ENCODE data around the gene OSER1.

The OSER1 gene

DNA sequence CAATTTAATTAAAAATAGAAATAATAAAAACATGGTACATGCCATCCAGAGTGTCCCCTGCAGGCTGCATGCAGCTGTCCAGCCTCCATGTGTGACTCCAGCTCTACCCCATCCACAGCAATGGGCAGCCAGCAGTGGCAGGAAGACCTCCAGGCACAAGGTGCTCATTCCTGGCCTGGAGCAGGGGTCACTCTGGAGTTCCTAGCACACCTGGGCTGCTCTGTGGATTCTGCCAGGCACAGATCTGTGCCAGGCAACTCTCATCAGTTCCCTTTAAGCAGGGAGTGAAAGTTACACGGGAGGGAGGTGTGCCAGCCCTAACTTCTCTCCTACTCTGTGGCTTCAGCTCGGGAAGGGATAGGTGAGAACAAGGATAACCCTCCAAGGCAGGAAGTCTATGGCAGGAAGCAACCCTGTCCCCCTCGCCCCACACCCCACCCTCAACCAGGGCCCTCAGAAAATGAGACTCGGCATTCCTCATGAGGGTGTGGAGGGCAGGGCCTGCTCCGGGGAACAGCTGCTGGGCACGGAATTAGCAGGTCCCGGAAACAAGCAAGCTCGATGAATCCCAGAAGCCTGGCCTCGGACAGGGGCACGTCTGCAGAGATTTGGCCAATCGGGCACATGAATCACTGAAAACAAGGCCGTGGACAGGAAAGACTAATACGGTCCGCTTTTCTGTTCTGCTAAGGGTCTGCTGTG lies 33.6 kb downstream of the OSER1 start:
- Histone ChIP-seq H3K27ac (ENCODE audit: low read length) (peak overlapping the region; percentile 80), H3K27me3 (ENCODE audit: control insufficient read depth in 1 of 2, insufficient read depth in 2 of 2, low read length in 2 of 2) (no peaks in the 10 kb centered on the region), H3K4me1 (ENCODE audit: control insufficient read depth, insufficient read depth, low read length) (peaks cover 70% of the 10 kb centered on the region), H3K9ac (ENCODE audit: low read length in 2 of 2) (peak overlapping the region; percentile 64 to 71), H3K9me3 (ENCODE audit: control insufficient read depth in 2 of 2, low read length in 2 of 2) (no peaks in the 10 kb centered on the region), H3K36me3 (ENCODE audit: control insufficient read depth in 2 of 2, insufficient read depth in 2 of 2, low read length in 2 of 2) (peaks cover 5% of the 10 kb centered on the region in 2 donors), H3K4me3 (ENCODE audit: low read length in 2 of 2) (peak overlapping the region; percentile 49 to 60)

GRCh38 chr20:44174996-44175765 lies 35.4 kb downstream of the OSER1 start:
- Histone ChIP-seq H3K9me3 (ENCODE audit: control insufficient read depth in 2 of 2, low read length in 2 of 2) (no peaks in the 10 kb centered on the region), H3K4me1 (ENCODE audit: control insufficient read depth, insufficient read depth, low read length) (peaks cover 74% of the 10 kb centered on the region), H3K36me3 (ENCODE audit: control insufficient read depth in 2 of 2, insufficient read depth in 2 of 2, low read length in 2 of 2) (peaks cover 8 to 13% of the 10 kb centered on the region in 2 donors), H3K27me3 (ENCODE audit: control insufficient read depth in 1 of 2, insufficient read depth in 2 of 2, low read length in 2 of 2) (no peaks in the 10 kb centered on the region), H3K4me3 (ENCODE audit: low read length in 2 of 2) (peak overlapping the region in 1 of 2 donors; percentile 54), H3K27ac (ENCODE audit: low read length) (peak overlapping the region; percentile 76), H3K9ac (ENCODE audit: low read length in 2 of 2) (peak overlapping the region; percentile 5 to 42)

GRCh38 chr20:44173846-44174245 lies 36.7 kb downstream of the OSER1 start:
- H3K9ac ChIP-seq (ENCODE audit: low read length in 2 of 2) = no peak overlapping the region
- peak overlapping the region; percentile 64 for H3K27ac ChIP-seq (ENCODE audit: low read length)
- peaks cover 8 to 17% of the 10 kb centered on the region in 2 donors for H3K36me3 ChIP-seq (ENCODE audit: control insufficient read depth in 2 of 2, insufficient read depth in 2 of 2, low read length in 2 of 2)
- no peak overlapping the region for H3K4me3 ChIP-seq (ENCODE audit: low read length in 2 of 2)
- H3K27me3 ChIP-seq (ENCODE audit: control insufficient read depth in 1 of 2, insufficient read depth in 2 of 2, low read length in 2 of 2) = no peaks in the 10 kb centered on the region
- H3K4me1 ChIP-seq (ENCODE audit: control insufficient read depth, insufficient read depth, low read length) = peaks cover 77% of the 10 kb centered on the region
- no peaks in the 10 kb centered on the region for H3K9me3 ChIP-seq (ENCODE audit: control insufficient read depth in 2 of 2, low read length in 2 of 2)

DNA sequence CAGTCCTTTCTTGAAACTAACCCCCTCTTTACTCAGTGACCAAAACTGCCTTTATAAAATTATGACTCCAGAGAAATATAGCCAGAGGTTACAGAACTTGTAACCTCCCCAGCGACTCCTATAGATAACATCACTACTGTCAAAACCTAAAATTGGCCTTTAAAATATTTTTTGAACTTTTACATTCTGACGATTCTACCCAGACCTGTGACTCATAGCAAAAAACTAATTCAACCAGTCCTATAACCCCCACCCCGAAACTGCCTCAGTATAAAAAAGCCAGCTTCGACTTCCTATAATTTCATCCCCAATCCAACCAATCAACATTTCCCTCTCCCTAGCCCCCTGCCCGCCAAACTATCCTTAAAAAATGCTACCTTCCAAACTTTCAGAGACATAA lies 37.5 kb downstream of the OSER1 start:
- Histone ChIP-seq H3K27me3 (ENCODE audit: control insufficient read depth in 1 of 2, insufficient read depth in 2 of 2, low read length in 2 of 2) (no peaks in the 10 kb centered on the region), H3K4me1 (ENCODE audit: control insufficient read depth, insufficient read depth, low read length) (peaks cover 75% of the 10 kb centered on the region), H3K36me3 (ENCODE audit: control insufficient read depth in 2 of 2, insufficient read depth in 2 of 2, low read length in 2 of 2) (peaks cover 8 to 17% of the 10 kb centered on the region in 2 donors), H3K9me3 (ENCODE audit: control insufficient read depth in 2 of 2, low read length in 2 of 2) (no peaks in the 10 kb centered on the region), H3K9ac (ENCODE audit: low read length in 2 of 2) (no peak overlapping the region), H3K4me3 (ENCODE audit: low read length in 2 of 2) (no peak overlapping the region), H3K27ac (ENCODE audit: low read length) (peak overlapping the region; percentile 64)

DNA sequence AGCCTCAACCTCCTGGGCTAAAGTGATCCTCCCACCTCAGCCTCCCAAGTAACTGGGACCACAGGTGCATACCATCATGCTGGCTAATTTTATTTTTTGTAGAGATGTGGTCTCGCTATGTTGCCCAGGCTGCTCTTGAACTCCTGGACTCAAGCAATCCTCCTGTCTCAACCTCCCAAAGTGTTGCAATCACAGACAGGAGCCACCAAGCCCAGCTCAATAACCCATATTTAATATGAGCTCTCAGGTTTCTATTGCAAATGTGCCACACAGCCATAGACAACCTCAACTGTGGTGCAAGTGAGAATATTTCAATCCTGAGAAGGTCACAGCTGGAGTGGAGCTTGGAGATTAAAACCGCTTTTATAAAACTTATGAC lies 38.0 kb downstream of the OSER1 start:
- H3K9ac ChIP-seq (ENCODE audit: low read length in 2 of 2) = no peak overlapping the region
- H3K4me1 ChIP-seq (ENCODE audit: control insufficient read depth, insufficient read depth, low read length) = peaks cover 76% of the 10 kb centered on the region
- no peaks in the 10 kb centered on the region for H3K9me3 ChIP-seq (ENCODE audit: control insufficient read depth in 2 of 2, low read length in 2 of 2)
- H3K27ac ChIP-seq (ENCODE audit: low read length) = peak overlapping the region; percentile 64
- peaks cover 8 to 17% of the 10 kb centered on the region in 2 donors for H3K36me3 ChIP-seq (ENCODE audit: control insufficient read depth in 2 of 2, insufficient read depth in 2 of 2, low read length in 2 of 2)
- peak overlapping the region in 1 of 2 donors; percentile 22 for H3K4me3 ChIP-seq (ENCODE audit: low read length in 2 of 2)
- no peaks in the 10 kb centered on the region for H3K27me3 ChIP-seq (ENCODE audit: control insufficient read depth in 1 of 2, insufficient read depth in 2 of 2, low read length in 2 of 2)

DNA sequence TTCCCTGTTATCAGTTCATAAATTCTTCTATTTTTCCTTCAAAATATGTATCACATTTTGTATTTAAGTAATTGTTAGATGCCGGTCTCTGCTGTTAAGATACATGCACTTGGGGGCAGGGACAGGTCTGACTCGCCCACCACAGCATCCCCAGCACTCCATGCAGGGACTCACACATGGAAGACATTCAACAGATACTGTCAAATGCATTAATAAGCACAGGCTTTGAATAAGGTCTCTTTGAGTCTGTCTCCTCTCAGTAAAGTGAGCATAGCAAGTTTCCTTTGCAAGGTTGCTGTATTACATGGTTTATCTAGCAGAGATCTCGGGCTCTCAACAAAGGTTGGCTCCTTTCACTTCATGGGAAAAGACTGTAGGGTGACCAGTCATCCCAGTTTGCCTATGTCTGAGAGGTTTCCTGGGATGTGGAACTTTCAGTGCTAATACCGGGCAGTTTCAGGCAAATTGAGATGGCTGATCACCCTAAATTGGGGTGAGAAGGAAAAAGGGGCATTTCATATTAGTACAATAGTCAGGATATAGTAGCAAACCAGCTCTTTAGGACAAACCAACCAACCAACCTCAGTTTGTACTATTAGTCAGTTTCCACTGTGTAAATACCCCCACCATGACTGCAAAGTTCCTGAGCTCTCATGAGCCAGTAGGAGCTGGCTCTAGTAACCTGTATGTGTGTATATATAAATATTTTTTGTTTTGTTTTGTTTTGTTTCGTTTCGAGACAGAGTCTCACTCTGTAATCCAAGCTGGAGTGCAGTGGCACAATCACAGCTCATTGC lies 38.6 kb downstream of the OSER1 start:
- no peaks in the 10 kb centered on the region for H3K27me3 ChIP-seq (ENCODE audit: control insufficient read depth in 1 of 2, insufficient read depth in 2 of 2, low read length in 2 of 2)
- H3K36me3 ChIP-seq (ENCODE audit: control insufficient read depth in 2 of 2, insufficient read depth in 2 of 2, low read length in 2 of 2) = peaks cover 8 to 17% of the 10 kb centered on the region in 2 donors
- peak overlapping the region; percentile 77 for H3K27ac ChIP-seq (ENCODE audit: low read length)
- H3K4me3 ChIP-seq (ENCODE audit: low read length in 2 of 2) = peak overlapping the region in 1 of 2 donors; percentile 29
- peaks cover 76% of the 10 kb centered on the region for H3K4me1 ChIP-seq (ENCODE audit: control insufficient read depth, insufficient read depth, low read length)
- no peak overlapping the region for H3K9ac ChIP-seq (ENCODE audit: low read length in 2 of 2)
- no peaks in the 10 kb centered on the region for H3K9me3 ChIP-seq (ENCODE audit: control insufficient read depth in 2 of 2, low read length in 2 of 2)

DNA sequence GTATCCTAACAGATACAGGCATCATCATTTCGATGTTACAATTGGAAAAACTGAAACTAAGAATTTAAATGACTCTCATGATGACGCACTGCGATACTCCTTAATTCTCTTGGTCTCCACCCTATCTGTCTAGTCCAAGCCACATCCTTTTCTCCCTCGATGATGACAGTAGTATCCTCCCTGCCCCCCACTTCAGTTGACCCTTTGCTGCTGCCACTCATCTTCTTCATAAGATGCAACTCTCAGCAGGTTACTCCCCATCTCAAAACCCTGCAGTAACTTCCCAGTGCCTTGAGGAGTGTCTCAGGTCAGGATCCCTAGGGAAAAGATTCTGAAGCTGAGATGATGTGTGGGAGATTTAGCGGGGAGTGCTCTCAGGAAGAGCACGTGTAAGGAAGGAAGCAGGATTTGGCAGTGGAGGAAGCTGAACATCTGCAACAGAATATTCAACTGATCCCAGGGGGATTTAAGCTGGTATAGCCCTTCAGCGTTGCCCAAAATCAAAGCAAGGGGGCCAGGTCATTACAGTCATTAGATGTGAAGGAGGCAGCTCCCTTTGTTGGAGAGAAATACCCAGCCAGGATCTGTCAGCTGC lies 39.7 kb downstream of the OSER1 start:
- no peaks in the 10 kb centered on the region for H3K9me3 ChIP-seq (ENCODE audit: control insufficient read depth in 2 of 2, low read length in 2 of 2)
- H3K9ac ChIP-seq (ENCODE audit: low read length in 2 of 2) = peak overlapping the region; percentile 18 to 29
- no peaks in the 10 kb centered on the region for H3K27me3 ChIP-seq (ENCODE audit: control insufficient read depth in 1 of 2, insufficient read depth in 2 of 2, low read length in 2 of 2)
- H3K4me1 ChIP-seq (ENCODE audit: control insufficient read depth, insufficient read depth, low read length) = peaks cover 78% of the 10 kb centered on the region
- H3K36me3 ChIP-seq (ENCODE audit: control insufficient read depth in 2 of 2, insufficient read depth in 2 of 2, low read length in 2 of 2) = peaks cover 8 to 16% of the 10 kb centered on the region in 2 donors
- H3K4me3 ChIP-seq (ENCODE audit: low read length in 2 of 2) = peak overlapping the region in 1 of 2 donors; percentile 22
- peak overlapping the region; percentile 77 for H3K27ac ChIP-seq (ENCODE audit: low read length)

- Histone ChIP-seq H3K4me3 (ENCODE audit: low read length in 2 of 2) (no peak overlapping the region), H3K4me1 (ENCODE audit: control insufficient read depth, insufficient read depth, low read length) (peaks cover 62% of the 10 kb centered on the region), H3K36me3 (ENCODE audit: control insufficient read depth in 2 of 2, insufficient read depth in 2 of 2, low read length in 2 of 2) (peaks cover 3 to 12% of the 10 kb centered on the region in 2 donors), H3K27me3 (ENCODE audit: control insufficient read depth in 1 of 2, insufficient read depth in 2 of 2, low read length in 2 of 2) (no peaks in the 10 kb centered on the region), H3K9me3 (ENCODE audit: control insufficient read depth in 2 of 2, low read length in 2 of 2) (no peaks in the 10 kb centered on the region), H3K9ac (ENCODE audit: low read length in 2 of 2) (peak overlapping the region in 1 of 2 donors; percentile 63), H3K27ac (ENCODE audit: low read length) (peak overlapping the region; percentile 84)
Observed at GRCh38 chr20:44167736-44168135, 42.8 kb downstream of the OSER1 start.

DNA sequence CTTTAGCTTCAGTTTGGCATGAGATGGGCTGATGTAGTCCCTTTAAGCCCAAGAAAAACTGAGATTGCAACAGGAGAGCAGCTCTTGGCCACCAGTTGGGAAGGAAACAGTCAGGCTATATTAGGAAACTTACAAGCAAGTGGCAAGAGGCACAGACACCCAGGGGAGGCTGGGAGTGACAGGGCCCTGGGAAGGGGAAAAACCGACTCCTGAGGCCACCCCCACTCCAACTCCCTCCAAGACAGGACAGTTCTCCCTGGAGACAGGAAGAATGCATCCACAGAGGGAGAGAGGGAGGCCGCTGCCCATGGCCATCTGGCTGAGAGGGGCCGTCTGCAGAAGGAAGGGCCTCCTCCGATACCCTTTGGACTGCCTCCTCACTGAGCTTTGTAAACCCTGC lies 44.1 kb downstream of the OSER1 start:
- H3K27me3 ChIP-seq (ENCODE audit: control insufficient read depth in 1 of 2, insufficient read depth in 2 of 2, low read length in 2 of 2) = no peaks in the 10 kb centered on the region
- H3K36me3 ChIP-seq (ENCODE audit: control insufficient read depth in 2 of 2, insufficient read depth in 2 of 2, low read length in 2 of 2) = peaks cover 3 to 12% of the 10 kb centered on the region in 2 donors
- H3K4me3 ChIP-seq (ENCODE audit: low read length in 2 of 2) = peak overlapping the region in 1 of 2 donors; percentile 35
- H3K27ac ChIP-seq (ENCODE audit: low read length) = peak overlapping the region; percentile 84
- peak overlapping the region; percentile 2 to 63 for H3K9ac ChIP-seq (ENCODE audit: low read length in 2 of 2)
- H3K4me1 ChIP-seq (ENCODE audit: control insufficient read depth, insufficient read depth, low read length) = peaks cover 53% of the 10 kb centered on the region
- no peaks in the 10 kb centered on the region for H3K9me3 ChIP-seq (ENCODE audit: control insufficient read depth in 2 of 2, low read length in 2 of 2)

- no peaks in the 10 kb centered on the region for H3K9me3 ChIP-seq (ENCODE audit: control insufficient read depth in 2 of 2, low read length in 2 of 2)
- H3K27me3 ChIP-seq (ENCODE audit: control insufficient read depth in 1 of 2, insufficient read depth in 2 of 2, low read length in 2 of 2) = no peaks in the 10 kb centered on the region
- peaks cover 49% of the 10 kb centered on the region for H3K4me1 ChIP-seq (ENCODE audit: control insufficient read depth, insufficient read depth, low read length)
- peak overlapping the region in 1 of 2 donors; percentile 40 for H3K4me3 ChIP-seq (ENCODE audit: low read length in 2 of 2)
- H3K9ac ChIP-seq (ENCODE audit: low read length in 2 of 2) = peak overlapping the region; percentile 2 to 63
- peaks cover 5 to 9% of the 10 kb centered on the region in 2 donors for H3K36me3 ChIP-seq (ENCODE audit: control insufficient read depth in 2 of 2, insufficient read depth in 2 of 2, low read length in 2 of 2)
- peak overlapping the region; percentile 84 for H3K27ac ChIP-seq (ENCODE audit: low read length)
Observed at GRCh38 chr20:44166008-44166407, 44.6 kb downstream of the OSER1 start.

Measured in stomach smooth muscle (tissue), 2 donors.